HG03460 (cell line): ENCODE measurements around the gene GPR75.

ENCODE experiments used
- ATAC-seq: cut with Tn5 transposase; IDR thresholded peaks from one replicate; pipeline ENCODE4 v1.9.1; 2021; ENCODE audit not compliant: unreplicated experiment

GPR75 gene

DNA sequence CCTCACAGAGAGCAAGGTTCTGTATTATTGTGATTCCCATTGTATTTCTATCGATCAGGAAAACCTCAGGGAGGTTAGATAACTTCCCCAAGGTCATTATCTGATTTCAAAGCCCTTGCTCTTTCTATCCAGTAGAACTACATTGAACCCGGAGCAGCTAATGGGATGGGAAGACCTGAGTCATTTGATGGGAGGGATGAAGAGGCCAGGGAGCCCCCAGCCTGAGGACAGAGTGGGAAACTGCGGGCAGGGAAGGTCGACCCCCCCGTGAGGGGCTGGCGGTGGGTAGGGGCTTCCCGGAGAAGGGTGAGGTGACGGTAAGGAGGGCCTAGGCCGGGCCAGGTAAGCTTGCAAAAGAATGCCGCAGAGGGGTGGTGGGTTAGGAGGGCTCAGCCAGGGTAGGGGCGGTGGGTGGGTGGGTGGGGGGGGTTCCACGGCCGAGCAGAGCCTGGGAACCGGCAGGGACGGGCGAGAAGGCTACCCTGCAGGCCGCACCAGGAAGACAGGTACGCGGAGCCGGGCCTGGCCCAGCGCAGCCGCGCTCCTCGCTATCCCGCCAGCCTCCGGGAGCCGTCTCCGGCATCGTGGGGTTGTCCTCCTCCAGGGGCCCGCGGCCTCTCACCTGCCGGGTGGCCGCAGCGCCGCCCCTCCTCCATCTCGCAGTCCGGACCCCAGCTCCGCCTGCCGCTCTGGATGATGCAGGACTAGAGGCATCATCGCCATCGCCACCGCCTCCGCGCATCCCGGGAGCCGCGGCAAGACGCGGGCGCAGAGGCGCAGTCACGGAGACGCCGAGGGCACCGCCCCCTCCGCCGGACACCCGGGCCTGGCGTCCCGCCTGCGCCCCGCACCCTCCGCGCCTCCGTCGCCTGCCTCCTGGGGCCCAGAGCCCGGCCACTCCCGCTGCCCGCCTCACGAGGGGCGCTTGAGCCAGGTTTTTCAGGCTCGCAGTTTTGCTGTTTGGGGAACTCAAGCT, at the start of gene GPR75:
TSS of gene GPR75 (minus strand) at position 762 of the 976 bp plus-strand sequence. CDS start 5,211 bp downstream, outside the sequence.
- ATAC-seq = no peak

DNA sequence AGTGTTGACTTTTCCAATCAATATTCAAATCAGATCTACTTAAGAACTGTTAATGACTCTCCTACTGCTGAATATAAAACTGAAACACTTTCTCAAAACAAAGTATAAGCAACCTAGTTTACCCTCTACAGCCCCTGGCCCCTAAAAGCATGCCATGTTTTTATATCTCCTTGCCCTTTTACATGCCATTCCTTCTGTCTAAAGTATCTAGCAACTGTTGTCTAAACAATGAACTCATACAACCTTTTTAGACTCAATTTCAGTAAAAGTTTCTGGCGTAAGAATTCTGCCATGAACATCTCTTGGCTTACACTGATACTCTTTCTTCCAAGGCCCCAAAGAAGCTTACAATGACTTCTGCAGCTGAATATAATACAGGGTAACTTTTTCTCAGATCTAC, 47.8 kb upstream of the GPR75 start:
- no peak for ATAC-seq

DNA sequence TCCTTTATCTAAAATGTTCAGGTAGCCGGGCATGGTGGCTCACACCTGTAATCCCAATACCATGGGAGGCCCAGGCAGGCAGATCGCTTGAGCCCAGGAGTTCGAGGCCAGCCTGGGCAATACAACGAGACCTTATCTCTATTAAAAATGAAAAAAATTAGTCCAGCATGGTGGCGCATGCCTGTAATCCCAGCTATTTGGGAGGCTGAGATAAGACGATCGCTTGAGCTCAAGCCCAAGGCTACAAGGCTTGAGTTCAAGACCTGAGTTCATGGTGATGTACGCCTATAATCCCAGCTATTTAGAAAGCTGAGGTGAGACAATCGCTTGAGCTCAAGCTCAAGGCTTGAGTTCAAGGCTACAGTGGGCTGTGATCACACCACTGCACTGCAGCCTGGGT, 45.6 kb upstream of the GPR75 start:
- no peak for ATAC-seq

DNA sequence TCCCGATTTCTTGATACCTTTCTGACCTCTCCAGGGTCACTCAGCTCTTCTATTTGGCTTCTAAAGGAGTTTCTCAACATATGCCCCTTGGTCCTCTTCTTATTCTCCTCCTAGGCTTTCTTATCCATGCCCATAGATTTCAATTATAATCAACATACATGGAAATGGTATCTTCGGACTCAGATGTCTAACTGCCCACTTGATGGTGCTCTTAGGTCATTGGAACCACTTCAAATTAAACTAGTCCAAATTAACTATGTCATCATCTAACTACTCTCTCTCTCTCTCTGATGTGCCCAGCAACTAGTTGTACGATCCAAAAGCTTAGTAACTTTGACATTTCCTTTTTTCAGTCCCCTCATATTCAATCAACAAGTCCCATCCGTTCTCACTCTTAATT, 43.2 kb upstream of the GPR75 start:
- ATAC-seq = no peak

GRCh38 chr2:53901192-53901591, 41.4 kb upstream of the GPR75 start:
- ATAC-seq = no peak

DNA sequence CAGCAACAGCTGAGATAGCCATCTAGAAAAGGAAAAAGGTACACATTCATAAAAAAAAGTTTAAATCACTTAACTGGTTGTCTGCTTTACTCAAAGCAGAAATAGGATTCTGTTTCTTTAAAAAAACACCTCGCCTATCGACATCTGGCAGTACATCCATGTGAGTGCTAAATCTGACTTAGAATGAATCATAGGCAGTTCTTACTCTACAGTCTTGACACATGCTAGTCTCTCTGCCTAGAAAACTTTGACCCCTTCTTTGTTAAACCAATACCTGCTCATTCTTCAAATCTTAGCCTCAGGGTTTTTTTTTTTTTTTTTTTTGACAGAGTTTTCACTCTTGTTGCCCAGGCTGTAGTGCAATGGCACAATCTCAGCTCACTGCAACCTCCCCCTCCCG, 37.1 kb upstream of the GPR75 start:
- no peak for ATAC-seq

DNA sequence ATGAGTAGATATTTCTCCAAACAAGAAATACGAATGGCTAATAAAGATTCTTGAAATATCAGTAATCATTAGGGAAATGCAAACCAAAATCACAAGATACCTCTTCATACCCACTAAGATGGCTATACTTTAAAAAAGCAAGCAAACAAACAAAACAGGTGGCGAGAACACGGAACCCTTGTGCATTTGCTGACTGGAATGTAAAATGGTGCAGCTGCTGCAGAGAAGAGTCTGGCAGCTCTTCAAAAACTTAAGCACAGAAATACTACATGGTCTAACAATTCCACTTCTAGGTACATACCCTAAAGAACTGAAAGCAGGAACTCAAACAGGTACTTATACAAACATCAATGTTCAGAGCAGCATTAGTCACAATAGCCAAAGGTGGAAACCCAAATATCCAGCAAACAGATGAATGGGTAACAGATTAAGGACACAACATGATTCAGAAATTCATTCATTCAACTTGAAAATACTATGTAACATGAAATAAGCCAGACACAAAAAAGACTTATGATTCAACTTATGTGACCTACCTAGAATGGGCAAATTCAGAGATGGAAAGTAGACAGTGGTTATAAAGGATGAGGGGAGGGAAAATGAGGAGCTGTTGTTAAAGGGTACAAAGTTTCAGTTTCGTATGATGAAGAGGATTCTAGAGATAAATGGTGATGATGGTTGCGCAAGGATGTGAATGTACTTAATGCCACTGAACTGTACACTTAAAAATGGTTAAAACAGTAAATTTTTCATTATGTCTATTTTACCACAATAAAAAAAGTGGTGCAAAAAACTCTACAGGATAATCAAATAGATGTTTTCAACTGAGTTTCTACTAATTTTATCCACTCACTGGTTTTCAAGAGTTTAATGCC, 26.9 kb upstream of the GPR75 start:
- peak; percentile 74 for ATAC-seq

DNA sequence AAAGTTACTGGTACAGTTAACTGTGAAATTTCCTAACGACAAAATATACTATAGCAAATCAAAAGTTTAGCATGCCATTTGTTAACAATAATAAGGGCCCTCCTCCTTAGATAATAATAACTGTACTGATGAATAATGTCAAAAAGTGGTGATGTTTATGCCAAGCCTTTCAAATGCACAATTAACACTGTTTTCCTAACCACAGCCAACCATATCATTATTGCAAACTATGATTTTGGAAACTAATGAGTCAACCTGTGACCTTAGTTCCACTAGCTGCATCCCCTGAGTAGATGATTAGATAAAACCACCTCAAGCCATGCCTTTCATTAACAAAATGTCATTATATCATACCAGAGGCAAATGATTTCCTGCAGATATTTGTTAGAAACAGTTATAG, 25.1 kb upstream of the GPR75 start:
- no peak for ATAC-seq

DNA sequence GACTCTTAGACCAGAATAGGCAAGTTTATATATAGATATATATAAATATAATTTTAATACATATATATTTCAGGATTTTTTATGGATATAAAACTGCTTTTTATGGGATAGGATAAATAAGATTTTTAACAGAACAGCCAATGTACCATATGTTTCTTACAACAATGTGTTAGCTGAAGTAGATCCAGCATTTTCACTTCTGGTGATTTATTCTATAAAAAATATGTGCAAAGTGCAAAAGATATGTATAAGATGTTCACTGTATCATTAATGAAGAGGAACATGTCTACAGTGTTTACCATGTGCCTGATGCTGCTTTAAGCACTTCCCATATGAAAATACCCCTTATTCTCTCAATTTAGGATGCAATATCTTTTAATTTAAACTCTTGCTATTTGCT, 22.2 kb upstream of the GPR75 start:
- no peak for ATAC-seq

DNA sequence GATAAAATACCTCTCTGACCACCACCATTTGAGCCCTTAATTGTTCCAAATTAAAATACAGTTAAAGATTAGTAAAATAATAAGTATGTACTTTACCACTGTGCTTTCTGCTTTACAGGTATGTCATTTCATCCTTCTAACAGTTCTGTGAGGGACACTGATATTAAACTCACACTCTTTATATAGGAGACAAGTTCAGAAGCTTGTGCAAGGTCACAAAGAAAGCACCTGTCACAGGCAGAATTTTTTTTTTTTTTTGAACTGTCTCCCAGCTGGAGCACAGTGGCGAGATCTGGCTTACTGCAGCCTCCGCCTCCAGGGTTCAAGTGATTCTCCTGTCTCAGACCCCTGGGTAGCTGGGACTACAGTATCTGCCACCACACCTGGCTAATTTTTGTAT, 21.6 kb upstream of the GPR75 start:
- ATAC-seq = no peak

GRCh38 chr2:53880756-53881155, 21.0 kb upstream of the GPR75 start:
- ATAC-seq = no peak

DNA sequence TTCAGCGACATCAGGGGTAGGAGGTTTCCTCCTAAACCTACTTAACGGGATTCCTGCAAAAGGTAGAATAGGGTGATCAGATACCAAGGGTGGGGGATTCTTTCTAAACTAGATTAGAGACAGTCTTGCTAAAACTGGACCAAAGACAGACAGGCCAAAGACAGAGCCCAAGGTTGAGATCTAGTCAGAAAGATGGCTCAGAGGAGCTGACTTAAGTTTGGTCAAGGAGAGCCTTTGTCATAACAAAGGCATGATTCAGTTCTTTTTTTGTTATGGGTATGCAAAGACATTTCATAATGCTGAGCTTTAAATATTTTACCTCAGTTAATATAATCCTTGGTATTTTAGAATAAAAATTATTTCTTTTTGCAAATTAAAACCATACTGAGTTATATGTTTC, 17.8 kb upstream of the GPR75 start:
- ATAC-seq = no peak

- ATAC-seq = no peak
Measured at GRCh38 chr2:53877112-53877511, 17.3 kb upstream of the GPR75 start.

- no peak for ATAC-seq
Measured at GRCh38 chr2:53874401-53874950, 14.7 kb upstream of the GPR75 start.

GRCh38 chr2:53867773-53868172, 8.0 kb upstream of the GPR75 start:
- no peak for ATAC-seq

DNA sequence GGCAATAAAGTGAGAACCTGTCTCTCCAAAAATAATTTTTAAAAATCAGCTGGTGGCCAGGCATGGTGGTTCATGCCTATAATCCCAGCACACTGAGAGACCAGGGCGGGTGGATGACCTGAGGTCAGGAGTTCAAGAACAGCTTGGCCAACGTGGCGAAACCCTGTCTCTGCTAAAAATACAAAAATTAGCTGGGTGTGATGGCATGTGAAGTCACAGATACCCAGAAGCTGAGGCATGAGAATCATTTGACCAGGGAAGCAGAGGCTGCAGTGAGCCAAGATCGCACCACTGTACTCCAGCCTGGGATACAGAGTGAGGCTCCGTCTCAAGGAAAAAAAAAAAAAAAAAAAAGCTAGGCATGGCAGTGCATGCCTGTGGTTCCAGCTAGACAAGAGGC, 7.4 kb upstream of the GPR75 start:
- no peak for ATAC-seq

DNA sequence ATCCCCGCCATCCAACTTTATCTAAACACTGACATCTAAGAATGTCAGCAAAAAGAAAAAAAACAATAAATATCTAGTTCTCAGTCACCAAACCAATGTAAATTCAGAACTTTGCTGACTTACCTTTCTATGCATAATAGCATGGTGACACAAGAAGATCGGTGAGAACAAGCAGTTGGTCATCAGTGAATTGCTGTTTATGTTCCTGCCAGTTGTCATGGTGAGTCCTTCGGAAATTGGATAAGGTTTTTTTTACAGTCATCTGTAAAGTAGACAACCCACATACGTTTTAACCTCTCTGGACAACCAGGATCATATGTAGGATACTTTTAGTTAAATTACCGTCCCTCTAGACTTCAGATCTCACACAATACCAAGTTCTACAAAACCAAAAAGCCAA, 6.2 kb upstream of the GPR75 start:
- ATAC-seq = no peak

- no peak for ATAC-seq
Measured at GRCh38 chr2:53865264-53865663, 5.5 kb upstream of the GPR75 start.

GRCh38 chr2:53863538-53864227, 3.9 kb upstream of the GPR75 start:
- no peak for ATAC-seq

GRCh38 chr2:53861824-53862223, 2.1 kb upstream of the GPR75 start:
- ATAC-seq = no peak

- no peak for ATAC-seq
Measured at GRCh38 chr2:53856272-53856671, 3.5 kb downstream of the GPR75 start.
